ENCODE data around the gene COLGALT1.
"Not testable (repeated sequence)": the region's sequence is repeated elsewhere in the genome, so short reads cannot be mapped to it uniquely, and the experiment has no call there.

Gene COLGALT1

DNA sequence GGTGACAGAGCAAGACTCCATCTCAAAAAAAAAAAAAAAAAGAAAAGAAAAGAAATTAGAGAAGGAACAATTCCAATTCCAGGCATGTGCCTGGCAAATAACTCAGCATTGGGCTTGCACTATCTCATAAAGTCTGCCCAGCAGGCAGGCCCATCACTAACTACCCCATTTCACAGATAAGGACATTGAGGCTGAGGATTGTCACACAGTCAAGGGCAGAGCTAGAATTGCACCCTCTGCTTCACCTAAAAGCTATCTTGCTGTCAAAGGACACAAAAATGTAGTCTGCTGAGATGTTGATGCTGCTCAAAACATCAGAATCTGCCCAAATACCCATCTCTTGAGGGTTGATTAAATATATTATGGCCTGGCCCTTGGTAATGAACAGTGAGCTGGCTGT, 20.7 kb upstream of the COLGALT1 start:
- no peak for DNase-seq

DNA sequence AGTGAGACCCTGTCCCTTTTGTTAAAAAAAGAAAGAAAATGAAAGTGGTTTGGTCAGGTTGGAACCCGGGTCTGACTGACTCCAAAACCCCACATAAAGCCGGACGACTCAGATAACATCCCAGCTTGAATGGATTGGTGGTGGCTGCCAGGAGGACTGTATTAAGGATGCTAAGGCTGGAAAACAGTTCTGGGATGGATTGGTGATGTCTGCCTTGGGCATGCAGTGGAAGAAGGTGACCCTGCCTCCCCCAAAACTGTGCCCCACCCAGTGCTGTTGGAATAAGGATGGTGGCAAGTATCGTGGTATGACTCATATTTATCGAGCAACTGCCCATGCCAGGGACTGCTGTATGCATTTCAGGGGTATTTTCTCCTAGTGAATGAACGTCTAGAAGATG, 18.5 kb upstream of the COLGALT1 start:
- no peak for DNase-seq

DNA sequence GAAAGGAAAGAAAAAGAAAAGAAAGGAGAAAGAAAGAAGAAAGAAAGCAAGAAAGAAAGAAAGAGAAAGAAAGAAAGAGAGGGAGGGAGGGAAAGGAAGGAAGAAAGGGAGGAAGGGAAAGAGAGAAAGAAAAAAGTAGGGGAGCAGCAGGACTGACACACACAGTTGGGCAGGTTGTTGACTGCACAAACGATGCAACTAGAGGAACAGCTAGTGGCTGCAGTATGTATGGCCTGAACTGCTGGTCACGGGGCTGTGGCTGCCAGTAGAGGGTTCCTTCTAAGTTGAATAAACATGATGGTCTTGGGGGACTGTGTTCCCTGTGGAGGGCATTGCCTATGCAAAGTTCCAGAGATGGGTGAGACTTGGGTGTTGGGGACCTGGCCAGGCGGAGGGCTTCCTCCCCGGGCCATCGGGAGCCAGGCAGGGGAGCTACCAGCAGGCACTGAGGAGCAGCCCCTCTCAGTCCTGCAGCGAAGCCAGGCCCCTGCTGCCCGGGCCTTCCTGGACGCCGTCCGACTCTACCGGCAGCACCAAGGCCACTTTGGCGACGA, 16.7 kb upstream of the COLGALT1 start:
- DNase-seq = peak; percentile 25 to 64 (median 45)

DNA sequence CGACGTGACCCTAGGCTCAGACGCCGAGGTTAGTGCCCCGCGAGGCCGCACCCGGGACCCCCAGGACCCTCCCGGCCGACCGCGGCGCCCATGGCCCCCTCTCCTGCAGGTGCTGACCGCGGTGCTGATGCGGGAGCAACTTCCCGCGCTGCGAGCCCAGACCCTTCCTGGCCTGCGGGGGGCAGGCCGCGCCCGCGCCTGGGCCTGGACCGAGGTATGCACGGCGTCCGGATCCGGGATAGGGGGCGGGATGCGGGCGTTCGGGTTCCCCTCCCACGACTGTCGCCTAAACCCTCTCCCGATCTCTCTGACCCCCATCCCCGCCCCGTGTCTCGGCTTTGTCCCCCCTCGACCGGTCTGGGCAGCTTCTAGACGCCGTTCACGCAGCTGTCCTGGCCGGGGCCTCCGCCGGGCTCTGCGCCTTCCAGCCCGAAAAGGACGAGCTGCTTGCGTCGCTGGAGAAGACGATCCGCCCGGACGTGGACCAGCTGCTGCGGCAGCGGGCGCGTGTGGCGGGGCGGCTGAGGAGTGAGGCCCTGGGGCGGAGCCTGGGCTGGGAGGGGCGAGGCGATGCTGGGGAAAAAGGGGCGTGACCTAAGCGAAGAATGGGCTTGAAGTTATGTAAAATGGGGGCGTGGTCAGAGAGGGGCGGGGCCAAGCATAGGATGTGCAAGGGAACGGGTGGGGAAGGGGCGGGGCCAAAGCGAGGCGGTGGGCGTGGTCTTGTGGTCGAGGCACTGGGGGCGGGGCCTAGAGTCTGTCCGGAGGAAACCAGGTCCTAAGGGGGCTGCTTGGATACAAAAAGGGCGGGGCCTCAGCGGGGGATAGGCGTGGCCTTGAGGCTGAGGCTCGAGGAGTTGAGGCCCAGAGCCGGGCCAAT, 16.0 kb upstream of the COLGALT1 start:
- peak; percentile 94 to 96 (median 96) for DNase-seq

DNA sequence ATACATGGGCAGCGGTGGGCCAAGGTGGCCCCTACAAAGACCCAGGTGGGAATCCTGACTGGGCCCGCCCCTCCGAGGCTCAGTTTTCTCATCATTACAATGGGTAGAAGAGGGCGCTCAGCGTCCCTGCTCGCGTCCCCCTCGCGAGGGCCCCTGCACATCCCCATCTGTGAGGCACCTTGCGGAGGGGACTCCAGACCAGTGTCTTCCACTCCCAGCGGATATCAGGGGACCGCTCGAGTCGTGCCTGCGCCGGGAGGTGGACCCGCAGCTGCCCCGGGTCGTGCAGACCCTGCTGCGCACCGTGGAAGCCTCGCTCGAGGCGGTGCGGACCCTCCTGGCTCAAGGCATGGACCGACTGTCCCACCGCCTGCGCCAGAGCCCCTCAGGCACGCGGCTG, 15.3 kb upstream of the COLGALT1 start:
- DNase-seq = no peak

DNA sequence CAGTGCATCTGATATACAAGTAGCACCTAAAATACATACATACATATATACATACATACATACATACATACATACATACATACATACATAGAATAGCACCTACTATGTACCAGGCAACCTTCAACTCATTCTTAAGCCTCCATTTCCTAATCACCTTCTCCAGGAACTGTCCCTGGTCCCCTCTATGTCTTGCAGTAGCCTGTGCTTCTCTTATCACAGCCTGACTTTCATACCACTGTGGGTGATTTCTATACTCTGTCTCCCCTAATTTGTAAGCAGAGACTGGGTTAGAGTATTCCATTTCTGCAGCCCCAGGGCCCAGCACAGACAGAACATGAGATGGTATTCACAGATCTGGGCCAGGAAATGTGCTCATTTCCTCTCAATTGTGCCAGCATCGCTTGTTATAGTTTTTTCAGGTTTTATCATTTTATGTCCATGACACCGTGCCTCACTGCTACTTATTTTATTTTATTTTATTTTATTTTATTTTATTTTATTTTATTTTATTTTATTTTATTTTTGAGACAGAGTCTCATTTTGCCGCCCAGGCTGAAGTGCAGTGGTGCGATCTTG, 14.2 kb upstream of the COLGALT1 start:
- no peak for DNase-seq

DNA sequence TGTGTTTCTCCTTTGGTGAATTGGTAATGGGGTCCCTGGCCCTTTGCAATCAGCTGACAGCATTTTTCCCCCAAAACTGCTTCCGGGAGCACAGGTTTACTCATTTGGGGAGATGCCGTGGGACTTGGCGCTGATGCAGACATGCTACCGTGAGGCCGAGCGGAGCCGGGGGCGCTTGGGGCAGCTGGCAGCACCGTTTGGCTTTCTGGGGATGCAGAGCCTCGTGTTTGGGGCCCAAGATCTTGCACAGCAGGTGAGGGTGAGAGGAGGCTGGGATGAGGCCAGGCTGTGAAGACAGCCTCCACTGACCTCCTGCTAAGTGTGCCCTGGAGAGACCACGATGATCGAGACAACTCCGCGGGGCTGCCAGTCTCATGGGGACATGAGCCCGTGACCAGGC, 13.4 kb upstream of the COLGALT1 start:
- DNase-seq = no peak

DNA sequence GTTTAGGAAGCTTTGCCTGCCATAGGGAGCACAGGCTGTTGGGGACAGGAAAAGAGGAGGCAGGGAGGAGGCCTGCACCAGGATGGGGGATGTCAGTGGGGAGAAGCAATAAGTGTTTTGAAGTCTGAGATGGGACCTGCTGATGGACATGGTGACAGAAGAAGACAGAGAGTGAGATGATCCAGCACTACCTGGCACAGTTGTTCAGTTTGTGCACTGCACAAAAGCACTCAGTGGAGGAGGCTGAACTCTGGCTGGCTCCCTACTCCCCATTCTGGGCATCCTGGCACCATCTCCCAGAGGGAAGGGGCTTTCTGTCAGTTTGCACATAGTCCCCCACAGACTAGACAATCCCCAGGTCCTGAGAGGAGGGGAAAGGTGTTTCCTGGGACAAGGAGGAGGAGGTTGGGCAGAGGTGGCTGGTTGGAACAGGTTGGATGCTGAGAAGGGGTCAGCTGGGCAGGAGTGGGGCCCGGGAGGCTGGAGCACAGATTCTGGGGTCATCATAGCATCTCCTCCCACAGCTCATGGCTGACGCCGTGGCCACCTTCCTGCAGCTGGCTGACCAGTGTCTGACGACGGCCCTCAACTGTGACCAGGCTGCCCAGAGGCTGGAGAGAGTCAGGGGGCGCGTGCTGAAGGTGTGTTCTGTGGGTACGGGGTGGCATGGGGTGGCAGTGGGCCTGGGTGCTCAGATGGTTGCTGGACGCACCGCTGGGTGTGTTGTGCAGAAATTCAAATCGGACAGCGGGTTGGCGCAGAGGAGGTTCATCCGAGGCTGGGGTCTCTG, 12.5 kb upstream of the COLGALT1 start:
- no peak for DNase-seq

DNA sequence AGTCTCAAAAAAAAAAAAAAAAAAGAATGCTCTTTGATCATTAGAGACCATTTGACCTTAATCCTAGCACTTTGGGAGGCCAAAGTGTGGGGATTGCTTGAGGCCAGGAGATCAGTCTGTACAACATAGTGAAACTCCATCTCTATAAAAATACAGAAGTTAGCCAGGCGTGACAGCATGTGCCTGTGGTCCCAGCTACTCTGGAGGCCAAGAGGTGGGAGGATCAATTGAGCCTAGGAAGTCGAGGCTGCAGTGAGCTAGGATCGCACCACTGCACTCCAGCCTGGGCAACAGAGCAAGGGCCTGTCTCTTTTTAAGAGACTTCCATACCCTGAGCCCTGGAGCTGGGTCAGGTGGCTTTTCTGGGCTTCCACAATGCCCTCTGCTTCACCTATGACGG, 11.5 kb upstream of the COLGALT1 start:
- DNase-seq = peak; percentile 36 to 69 (median 62)

DNA sequence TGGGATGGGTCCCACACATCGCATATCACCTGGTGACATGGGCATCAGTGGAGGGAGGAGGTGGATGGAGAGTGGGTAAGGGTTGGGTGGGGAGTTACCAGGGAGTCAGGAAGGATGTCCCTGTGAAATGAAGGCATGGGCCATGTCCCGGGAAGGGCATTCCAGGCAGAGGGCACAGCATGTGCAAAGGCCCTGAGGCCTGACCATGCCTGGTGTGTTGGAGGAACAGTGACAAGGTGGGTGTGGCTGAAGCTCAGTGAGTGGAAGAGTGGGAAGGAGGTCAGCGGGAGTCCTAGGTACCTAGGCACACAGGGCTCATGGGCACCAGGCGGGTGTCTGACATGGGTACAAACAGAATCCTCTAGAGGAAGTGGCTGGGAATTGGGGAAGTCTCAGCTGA, 11.0 kb upstream of the COLGALT1 start:
- peak in 3 of 4 experiments; percentile 30 to 40 (median 36) for DNase-seq

DNA sequence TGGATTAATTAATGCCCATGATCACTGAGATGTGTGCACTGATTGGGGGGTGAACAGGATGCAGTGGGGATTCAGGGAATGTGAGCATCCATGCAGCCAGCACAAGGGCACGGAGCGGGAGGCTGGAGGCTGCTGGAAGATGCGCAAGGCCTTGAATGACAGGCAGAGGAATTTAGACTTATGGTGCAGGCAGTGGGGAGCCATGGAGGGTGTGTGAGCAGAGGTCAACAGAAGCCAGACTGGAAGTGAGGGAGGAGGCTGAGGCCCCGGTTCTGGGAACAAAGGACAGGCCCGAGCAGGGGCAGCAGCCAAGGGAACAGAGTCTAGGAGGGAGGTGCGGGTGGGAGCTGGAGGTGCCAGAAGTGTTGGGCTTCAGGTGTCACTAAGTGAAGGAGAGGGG, 7.3 kb upstream of the COLGALT1 start:
- no peak for DNase-seq

DNA sequence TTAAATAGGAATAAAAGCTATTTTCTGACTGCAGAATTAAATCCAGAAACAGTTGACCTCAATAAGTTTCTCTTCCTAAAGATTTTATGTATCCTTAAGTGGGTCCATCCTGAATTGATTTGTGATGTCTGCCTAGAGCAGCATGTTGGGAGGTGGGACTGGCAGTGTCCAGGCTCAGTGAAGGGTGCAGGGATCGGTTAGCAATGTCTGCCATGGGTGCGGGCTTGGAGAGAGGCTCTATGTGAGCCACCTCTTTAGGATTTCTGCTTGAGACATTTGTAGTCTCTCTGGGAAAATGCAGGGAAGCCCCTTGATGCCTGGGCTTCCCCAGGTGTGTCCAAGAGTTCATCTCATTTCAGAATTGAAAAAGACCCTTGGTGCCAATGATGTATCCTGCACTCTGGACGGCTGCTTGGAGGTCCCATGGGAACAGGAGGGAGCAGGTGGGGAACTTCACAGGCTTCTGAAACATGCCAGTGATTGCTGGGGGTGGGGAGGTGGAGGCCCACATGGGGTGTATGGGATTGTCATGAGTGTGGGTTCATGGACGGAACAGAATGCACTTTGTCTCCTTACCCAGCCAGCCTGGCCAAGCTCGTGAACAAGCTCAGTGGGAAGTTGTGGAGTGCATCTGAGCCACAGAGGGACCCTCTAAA, 6.2 kb upstream of the COLGALT1 start:
- no peak for DNase-seq

DNA sequence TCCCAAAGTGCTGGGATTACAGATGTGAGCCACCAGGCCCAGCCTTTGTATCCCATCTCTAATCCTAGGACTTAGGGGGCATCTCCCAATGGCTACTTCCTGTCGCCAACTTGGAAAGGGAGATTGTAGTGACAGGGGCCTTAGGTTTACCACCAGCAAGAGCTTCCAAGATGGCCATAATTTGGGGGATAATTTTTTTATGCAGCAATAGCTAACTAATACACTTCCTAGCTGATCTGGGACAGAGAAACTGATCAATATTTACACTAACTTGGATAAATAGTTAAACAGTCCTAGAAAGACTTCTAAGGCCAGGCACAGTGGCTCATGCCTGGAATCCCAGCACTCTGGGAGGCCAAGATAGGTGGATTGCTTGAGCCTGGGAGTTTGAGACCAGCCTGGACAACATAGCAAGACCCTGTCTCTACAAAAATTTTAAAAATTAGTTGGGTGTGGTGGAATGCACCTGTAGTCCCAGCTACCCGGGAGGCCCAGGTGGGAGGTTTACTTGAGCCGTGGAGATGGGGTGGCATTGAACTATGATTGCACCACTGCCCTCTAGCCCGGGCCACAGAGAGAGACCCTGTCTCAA, 5.3 kb upstream of the COLGALT1 start:
- DNase-seq = no peak

DNA sequence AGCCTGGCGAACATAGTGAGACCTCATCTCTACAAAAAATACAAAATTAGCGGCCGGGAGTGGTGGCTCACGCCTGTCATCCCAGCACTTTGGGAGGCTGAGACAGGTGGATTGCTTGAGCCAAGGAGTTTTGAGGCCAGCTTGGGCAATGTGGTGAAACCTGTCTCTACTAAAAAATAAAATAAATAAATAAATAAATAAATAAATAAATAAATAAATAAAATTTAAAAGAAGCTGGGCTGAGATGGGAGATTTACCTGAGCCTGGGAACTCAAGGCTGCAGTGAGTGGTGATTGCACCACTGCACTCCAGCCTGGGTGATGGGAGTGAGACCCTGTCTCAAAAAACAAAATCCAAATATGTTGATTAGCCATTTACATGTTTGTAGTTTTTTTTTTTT, 2.7 kb upstream of the COLGALT1 start:
- not testable (repeated sequence) for DNase-seq

DNA sequence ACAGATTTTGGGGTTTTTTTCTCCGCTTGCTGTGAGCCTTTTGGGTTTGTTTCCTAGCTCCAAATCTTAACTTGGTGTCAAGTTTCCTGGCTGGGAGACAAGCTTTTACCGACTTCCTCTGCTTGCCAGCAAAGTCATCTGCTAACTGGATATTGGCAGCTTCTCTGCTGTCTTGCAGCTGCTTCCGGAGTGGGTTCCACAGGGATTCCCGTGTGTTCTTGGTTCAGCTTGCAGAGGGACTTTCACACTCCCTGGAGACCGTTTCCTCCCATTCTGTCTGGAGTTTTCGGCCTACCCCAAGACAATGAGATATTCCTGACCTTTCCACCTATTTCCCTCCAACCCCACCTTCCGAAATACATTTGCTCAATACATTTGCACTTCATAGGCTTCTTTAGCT, 2.2 kb upstream of the COLGALT1 start:
- peak; percentile 41 to 71 (median 70) for DNase-seq

DNA sequence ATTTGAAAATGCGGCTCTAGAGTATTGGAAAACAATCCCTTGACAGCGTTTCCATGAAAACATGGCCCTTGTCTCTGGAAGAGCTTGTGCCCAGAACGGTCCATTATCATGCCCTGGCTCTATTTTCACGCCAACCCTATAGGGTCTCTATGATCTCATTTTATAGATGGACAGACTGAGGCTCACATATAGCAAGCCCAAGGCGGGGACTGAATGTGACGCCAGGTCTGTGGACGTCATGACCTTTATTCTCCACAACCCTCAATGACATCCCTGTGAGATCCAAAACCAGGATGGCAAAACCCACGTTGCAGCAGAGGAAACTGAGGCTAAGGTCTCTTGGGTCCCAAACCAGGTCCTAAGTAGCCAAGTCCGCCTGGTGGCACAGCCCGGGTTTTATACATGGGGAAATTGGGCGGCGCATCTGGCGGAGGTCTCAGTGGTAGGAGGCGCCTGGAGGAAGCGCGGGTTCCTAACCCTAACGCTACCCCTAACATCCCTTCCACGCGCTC, 425 bp upstream of the COLGALT1 start:
- DNase-seq = no peak

DNA sequence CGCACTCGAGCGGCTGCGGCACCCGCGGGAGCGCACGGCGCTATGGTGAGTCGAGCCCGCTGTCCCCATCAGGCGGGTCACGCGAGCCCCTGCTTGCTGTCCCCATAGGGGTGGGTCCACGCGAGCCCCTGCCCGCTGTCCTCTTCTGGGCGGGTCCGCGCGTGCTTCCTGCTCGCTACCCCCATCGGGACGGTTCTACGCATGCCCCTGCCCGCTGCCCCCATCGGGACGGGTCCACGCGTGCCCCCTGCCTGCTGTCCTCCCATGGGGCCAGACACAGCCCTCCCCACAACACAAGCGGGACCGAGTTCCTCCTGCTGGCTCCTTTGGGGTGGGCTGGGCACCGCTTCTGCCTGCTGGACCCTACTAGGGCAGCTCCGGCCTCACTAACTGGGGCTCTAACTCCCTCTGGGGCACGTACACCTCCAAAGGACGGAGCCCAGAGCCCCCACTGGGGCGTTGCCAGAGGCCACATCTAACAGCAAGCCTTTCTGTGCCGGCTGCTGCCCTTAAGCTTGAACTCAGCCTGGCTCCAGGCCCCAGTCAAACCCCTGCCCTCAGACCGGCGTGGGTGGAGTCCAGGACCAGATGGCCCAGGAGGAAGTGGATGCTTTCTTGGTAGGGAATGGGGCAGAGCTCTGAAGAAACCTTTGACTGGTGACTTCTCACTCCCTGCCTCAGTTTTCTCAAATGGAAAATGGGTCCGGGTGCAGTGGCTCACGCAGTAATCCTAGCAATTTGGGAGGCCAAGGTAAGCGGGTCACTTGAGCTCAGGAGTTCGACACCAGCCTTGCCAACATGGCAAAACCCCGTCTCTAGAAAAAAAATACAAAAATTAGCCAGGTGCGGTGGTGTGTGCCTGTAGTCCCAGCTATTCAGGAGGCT, 722 bp downstream of the COLGALT1 start:
- DNase-seq = peak; percentile 89 to 96 (median 94)

DNA sequence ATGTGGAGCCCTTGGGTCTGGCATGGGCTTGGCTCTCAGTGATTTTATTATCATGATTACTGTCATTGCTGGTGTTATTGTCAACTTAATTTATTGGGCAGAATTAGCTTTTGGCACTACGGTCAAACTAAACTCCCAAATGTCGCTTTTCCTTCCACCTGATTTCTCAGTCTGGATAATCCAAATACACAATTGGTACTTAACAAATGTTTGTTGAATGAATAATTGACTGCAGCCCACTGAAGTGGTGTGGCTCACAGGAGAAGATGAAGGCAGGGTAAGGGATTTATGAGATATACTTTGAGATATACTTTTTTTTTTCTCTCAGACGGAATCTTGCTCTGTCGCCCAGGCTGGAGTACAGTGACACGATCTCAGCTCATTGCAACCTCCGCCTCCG, 1.5 kb downstream of the COLGALT1 start:
- DNase-seq = no peak

DNA sequence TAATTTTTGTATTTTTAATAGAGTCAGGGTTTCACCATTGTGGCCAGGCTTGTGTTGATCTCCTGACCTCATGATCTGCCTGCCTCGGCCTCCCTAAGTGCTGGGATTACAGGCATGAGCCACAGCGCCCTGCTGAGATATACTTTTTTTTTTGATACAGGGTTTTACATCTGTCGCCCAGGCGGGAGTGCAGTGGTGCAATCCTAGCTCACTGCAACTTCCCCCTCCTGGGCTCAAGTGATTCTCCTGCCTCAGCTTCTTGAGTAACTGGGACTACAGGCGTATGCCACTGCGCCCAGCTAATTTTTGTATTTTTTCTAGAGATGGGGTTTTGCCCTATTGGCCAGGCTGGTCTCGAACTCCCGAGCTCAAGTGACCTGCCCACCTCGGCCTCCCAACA, 2.0 kb downstream of the COLGALT1 start:
- DNase-seq = peak; percentile 83 to 91 (median 90)

DNA sequence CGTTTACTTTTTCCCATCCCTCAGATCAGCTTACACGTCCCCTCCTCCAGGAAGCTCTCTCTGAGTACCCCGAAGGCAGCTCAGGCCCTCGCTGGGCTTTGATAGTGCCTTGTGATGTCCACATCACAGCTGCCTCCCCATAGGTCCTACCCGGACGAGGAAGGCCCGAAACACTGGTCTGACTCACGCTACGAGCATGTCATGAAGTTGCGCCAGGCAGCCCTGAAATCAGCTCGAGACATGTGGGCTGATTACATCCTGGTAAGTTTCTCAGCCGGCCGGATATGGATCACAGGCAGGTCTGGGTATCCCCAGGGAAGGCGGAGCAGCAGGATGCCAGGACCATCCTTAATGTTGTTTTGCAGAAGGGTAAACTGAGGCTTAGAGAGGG, 4.8 kb downstream of the COLGALT1 start:
- peak; percentile 90 to 96 (median 95) for DNase-seq

DNA sequence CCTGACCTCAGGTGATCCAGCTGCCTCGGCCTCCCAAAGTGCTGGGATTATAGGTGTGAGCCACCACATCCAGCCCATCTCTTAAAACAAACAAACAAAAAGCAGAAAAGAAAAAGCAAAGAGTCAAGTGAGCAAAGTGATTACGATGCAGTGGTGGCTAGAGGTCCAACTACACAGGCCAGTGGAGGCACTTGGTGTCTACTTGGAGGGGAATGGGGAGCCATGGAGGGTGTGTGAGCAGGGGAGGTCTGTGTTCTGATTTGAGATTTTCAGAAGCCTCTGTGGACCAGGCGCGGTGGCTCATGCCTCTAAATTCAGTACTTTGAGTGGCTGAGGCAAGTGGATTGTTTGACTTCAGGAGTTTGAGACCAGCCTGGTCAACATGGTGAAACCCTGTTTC, 6.6 kb downstream of the COLGALT1 start:
- DNase-seq = no peak
